Stomach smooth muscle (tissue), 2 donors: ENCODE data around the gene MORC4.

Experiments used
- H3K27ac ChIP-seq: one replicate; pipeline ENCODE4 v1.7.0; 2013; ENCODE audit warnings: mild to moderate bottlenecking, low read length, inconsistent platforms
- H3K27me3 ChIP-seq, 2 donors: one replicate each; pipeline ENCODE4 v1.7.0; 2013; ENCODE audit warnings: low read length in 2 of 2; ENCODE audit not compliant: insufficient read depth in 2 of 2, control insufficient read depth in 1 of 2
- H3K36me3 ChIP-seq, 2 donors: one replicate each; pipeline ENCODE4 v1.7.0; 2013; ENCODE audit warnings: low read length in 2 of 2; ENCODE audit not compliant: control insufficient read depth in 2 of 2, insufficient read depth in 2 of 2
- H3K4me1 ChIP-seq: one replicate; pipeline ENCODE4 v1.7.0; 2013; ENCODE audit warnings: low read length; ENCODE audit not compliant: control insufficient read depth, insufficient read depth
- H3K4me3 ChIP-seq, 2 donors: one replicate each; pipeline ENCODE4 v1.7.0; 2013; ENCODE audit warnings: low read length in 2 of 2
- H3K9ac ChIP-seq, 2 donors: one replicate each; pipeline ENCODE4 v1.7.0; 2013; ENCODE audit warnings: low read length in 2 of 2, mild to moderate bottlenecking in 1 of 2
- H3K9me3 ChIP-seq, 2 donors: one replicate each; pipeline ENCODE4 v1.7.0; 2013; ENCODE audit warnings: low read length in 2 of 2; ENCODE audit not compliant: control insufficient read depth in 2 of 2
- donor health status: healthy.
- donor health status: Pancreatic carcinoma.

The MORC4 gene

DNA sequence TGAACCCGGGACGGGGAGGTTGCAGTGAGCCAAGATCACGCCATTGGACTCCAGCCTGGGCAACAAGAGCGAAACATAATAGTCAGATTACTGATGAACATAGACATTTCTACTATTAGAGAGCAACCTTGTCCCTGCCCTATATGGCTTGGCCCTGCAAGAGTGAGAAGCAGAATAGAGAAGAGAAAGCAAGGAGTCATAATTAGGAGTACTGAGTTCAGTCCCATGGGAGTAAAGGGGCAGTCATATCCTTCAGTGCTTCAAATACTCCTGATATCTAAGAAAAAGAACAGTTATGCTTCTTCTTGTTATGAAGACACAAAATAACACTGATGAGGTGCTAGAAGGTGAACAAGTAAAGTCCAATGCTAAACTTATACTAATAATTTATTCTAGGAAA is 46.0 kb downstream of the MORC4 start:
- Histone ChIP-seq H3K36me3 (peaks cover 4 to 5% of the 10 kb centered on the region in 2 donors), H3K4me1 (no peaks in the 10 kb centered on the region), H3K27ac (no peak overlapping the region), H3K9me3 (no peaks in the 10 kb centered on the region), H3K27me3 (peaks cover 0 to 7% of the 10 kb centered on the region in 2 donors), H3K9ac (no peak overlapping the region), H3K4me3 (no peak overlapping the region)

DNA sequence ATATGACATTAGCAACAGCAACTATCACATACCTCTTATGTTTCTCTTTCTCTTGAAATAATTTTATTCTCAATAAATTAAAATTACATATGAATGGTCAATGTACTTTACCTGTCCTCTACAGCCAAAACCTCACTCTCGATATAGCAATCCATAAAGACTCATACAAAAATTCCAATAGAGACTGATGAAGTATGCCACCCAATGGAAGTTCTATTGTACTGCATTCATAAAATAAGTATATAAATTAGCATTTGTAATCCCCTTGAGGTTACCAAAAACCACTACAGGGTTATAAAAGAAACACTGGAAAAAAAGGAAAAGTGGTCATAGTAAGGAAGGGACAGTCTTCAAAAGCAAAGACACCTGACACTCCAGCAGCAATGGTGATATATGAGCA is 47.0 kb downstream of the MORC4 start:
- H3K9ac ChIP-seq = no peak overlapping the region
- H3K4me1 ChIP-seq = no peaks in the 10 kb centered on the region
- no peak overlapping the region for H3K4me3 ChIP-seq
- H3K9me3 ChIP-seq = no peaks in the 10 kb centered on the region
- peaks cover 0 to 7% of the 10 kb centered on the region in 2 donors for H3K27me3 ChIP-seq
- peaks cover 4 to 5% of the 10 kb centered on the region in 2 donors for H3K36me3 ChIP-seq
- no peak overlapping the region for H3K27ac ChIP-seq

DNA sequence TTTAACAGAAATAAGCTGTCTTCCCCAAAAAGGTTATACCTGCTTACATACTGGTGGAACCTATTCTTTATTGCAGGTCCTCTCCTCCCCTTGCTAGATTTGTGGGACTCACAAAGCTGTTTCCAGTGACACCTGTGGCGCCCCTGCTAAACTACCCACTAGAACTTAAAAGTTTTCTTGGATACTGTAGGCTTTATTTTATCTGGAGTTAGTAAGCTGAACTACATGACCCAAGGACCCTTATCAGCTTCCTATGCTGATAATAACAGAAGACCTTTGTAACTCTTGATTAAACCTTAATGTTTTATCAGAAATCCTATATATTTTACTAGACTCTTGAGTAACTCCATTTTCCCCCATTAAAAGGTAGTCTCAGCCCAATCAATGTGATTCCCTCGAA is 47.5 kb downstream of the MORC4 start:
- Histone ChIP-seq H3K27me3 (peaks cover 0 to 7% of the 10 kb centered on the region in 2 donors), H3K4me3 (no peak overlapping the region), H3K9ac (no peak overlapping the region), H3K9me3 (no peaks in the 10 kb centered on the region), H3K27ac (no peak overlapping the region), H3K36me3 (peaks cover under 1 to 4% of the 10 kb centered on the region in 2 donors), H3K4me1 (no peaks in the 10 kb centered on the region)

DNA sequence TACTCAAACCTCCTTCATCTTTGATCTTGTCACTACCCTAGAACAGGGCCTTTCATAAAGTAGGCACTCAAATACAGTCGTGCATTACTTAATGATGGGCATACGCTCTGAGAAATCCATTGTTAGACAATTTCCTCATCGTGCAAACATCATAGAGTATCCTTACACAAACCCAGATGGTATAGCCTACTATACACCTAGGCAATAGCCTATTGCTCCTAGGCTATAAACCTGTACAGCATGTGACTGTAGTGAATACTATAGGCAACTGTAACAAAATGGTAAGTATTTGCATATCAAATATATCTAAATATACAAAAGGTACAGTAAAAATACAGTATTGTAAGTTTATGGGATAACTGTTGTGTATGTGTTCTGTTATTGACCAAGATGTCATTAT is 47.9 kb downstream of the MORC4 start:
- Histone ChIP-seq H3K4me3 (no peak overlapping the region), H3K9ac (no peak overlapping the region), H3K4me1 (no peaks in the 10 kb centered on the region), H3K36me3 (peaks cover 0 to 4% of the 10 kb centered on the region in 2 donors), H3K27me3 (peaks cover 0 to 7% of the 10 kb centered on the region in 2 donors), H3K27ac (no peak overlapping the region), H3K9me3 (no peaks in the 10 kb centered on the region)

DNA sequence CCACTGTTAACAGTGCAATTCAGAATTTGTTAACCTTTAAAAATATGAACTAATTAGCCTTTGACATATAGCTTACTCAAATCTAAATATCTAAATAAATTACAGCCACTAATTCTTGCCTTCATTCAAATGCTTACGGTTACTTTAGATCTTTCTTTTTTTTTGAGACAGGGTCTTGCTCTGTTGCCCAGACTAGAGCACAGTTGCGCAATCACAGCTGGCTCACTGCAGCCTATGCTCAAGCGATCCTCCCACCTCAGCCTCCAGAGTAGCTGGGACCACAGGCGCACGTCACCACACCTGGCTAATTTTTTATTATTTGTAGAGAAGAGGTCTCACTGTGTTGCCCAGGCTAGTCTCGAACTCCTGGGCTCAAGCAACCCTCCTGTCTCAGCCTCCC is 48.8 kb downstream of the MORC4 start:
- no peak overlapping the region for H3K9ac ChIP-seq
- peaks cover 0 to 4% of the 10 kb centered on the region in 2 donors for H3K36me3 ChIP-seq
- no peaks in the 10 kb centered on the region for H3K4me1 ChIP-seq
- no peak overlapping the region for H3K4me3 ChIP-seq
- peaks cover 0 to 7% of the 10 kb centered on the region in 2 donors for H3K27me3 ChIP-seq
- no peak overlapping the region for H3K27ac ChIP-seq
- H3K9me3 ChIP-seq = no peaks in the 10 kb centered on the region

DNA sequence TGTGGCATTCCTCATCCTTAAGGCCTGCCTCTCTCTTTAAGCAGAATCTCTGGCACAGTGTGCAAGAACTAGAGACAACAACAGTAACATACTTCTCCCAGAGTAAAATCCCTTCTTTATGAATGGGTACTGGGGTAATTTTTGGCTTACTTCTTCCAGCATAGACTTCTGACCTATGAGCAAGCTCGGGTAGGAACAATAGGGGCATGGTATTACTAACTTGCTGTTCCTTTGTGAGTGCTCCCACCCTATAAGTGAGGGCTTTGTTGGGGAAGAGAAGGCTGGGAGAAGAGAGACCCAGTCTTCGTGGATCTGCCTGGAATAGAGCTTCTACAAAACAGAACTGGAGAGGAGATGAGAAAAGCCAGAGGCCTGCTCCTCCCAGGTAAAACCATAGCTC is 49.6 kb downstream of the MORC4 start:
- no peak overlapping the region for H3K9ac ChIP-seq
- no peaks in the 10 kb centered on the region for H3K9me3 ChIP-seq
- no peaks in the 10 kb centered on the region for H3K4me1 ChIP-seq
- H3K27me3 ChIP-seq = peaks cover 0 to 7% of the 10 kb centered on the region in 2 donors
- no peak overlapping the region for H3K4me3 ChIP-seq
- H3K36me3 ChIP-seq = peaks cover 0 to 4% of the 10 kb centered on the region in 2 donors
- H3K27ac ChIP-seq = no peak overlapping the region

DNA sequence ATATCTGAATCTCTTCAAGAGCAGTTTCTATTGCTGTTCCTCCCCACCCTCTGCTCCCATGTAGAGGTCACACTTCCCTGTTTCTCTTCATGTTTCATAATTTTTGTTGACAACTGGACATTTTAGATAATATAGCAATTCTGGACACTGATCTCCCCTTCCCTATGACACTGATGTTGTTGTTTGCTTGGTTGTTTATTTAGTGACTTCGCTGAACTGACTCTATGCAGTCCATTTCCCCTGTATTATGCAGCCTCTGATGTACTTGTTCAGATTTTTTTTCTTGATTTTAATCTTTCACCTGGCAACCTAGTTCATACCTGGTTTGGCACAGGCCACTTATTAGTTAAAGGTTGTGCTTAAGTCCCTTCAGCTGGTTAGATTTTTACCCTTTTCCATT is 50.6 kb downstream of the MORC4 start:
- H3K27ac ChIP-seq = no peak overlapping the region
- no peak overlapping the region for H3K4me3 ChIP-seq
- no peak overlapping the region for H3K9ac ChIP-seq
- H3K27me3 ChIP-seq = peaks cover 0 to 5% of the 10 kb centered on the region in 2 donors
- peaks cover 0 to 4% of the 10 kb centered on the region in 2 donors for H3K36me3 ChIP-seq
- H3K4me1 ChIP-seq = no peaks in the 10 kb centered on the region
- H3K9me3 ChIP-seq = no peaks in the 10 kb centered on the region

DNA sequence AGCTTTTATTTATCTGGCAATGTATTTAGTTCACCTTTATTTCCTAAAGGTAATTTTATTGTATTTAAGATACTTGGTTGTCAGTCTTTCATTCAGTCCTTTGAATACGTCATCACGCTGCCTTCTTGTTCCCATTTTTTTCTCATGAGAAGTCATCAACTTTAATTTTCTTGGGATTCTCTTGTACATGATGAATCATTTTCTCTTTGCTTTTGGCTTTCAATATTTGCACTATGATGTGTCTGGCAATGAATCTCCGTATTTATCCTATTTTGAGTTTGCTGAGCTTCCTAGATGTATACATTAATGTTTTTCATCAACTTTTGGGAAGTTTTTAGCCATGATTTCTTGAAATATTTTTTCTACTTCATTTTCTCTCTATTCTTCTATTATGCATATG is 51.4 kb downstream of the MORC4 start:
- Histone ChIP-seq H3K9ac (no peak overlapping the region), H3K36me3 (peaks cover 0 to 2% of the 10 kb centered on the region in 2 donors), H3K4me1 (no peaks in the 10 kb centered on the region), H3K4me3 (no peak overlapping the region), H3K27ac (no peak overlapping the region), H3K27me3 (peaks cover 0 to 5% of the 10 kb centered on the region in 2 donors), H3K9me3 (no peaks in the 10 kb centered on the region)

DNA sequence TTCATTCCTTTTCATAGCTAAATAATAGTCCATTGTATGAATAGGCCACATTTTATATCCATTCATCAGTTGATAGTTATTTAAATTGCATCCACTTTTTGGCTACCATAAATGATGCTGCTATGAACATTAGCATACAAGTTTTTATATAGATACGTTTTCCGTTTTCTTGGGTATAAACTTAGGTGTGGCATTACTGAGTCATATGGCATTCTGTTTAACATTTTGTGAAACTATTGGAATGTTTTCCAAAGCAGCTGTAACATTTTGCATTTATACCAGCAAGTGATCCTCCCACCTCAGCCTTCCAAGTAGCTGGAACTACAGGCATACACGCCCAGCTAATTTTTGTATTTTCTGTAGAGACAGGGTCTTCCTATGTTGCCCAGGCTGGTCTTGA is 53.5 kb downstream of the MORC4 start:
- Histone ChIP-seq H3K27ac (no peak overlapping the region), H3K4me3 (no peak overlapping the region), H3K9me3 (no peaks in the 10 kb centered on the region), H3K9ac (no peak overlapping the region), H3K27me3 (peaks cover 0 to 5% of the 10 kb centered on the region in 2 donors), H3K4me1 (no peaks in the 10 kb centered on the region), H3K36me3 (peaks cover 2 to 13% of the 10 kb centered on the region in 2 donors)

DNA sequence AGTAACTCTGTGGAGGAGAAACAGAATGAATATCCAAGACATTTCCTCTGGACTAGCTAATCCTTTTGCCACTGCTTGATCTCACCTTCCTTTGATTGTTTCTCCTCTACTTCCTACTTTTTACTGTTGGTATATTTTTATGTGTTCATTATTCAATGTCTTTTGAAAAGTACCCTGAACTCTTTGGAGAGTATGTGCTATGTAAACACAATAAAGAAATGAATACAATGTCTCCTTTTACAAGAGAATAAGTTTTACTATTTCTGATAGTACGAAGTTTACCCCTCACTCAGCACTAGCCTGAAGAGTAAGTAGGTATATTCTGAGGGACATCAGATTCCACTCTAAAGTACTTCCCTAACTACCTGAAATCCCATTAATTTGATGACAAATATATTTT is 59.9 kb downstream of the MORC4 start:
- peaks cover 3 to 20% of the 10 kb centered on the region in 2 donors for H3K36me3 ChIP-seq
- no peak overlapping the region for H3K9ac ChIP-seq
- no peak overlapping the region for H3K4me3 ChIP-seq
- no peak overlapping the region for H3K27ac ChIP-seq
- H3K27me3 ChIP-seq = peaks cover 0 to 11% of the 10 kb centered on the region in 2 donors
- H3K4me1 ChIP-seq = no peaks in the 10 kb centered on the region
- H3K9me3 ChIP-seq = no peaks in the 10 kb centered on the region

DNA sequence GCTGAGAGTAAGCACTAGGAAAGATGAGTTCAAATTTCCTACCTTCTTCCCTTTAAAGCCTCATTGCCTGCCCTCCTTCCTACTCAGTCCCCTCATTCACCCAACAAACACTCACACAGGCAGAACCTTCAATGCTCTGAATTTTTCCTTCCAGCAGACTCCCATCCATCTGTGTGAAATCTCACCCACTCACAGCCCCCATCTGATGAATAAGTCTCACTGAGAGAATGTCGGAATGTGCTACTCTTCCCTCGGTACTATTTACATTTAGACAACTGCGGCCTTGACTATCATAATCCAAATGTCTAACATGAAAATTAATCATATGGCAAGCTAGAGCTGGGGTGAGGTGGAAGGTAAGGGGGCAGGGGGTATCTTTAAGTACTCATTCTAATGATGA is 60.4 kb downstream of the MORC4 start:
- peaks cover 3 to 20% of the 10 kb centered on the region in 2 donors for H3K36me3 ChIP-seq
- peaks cover 0 to 11% of the 10 kb centered on the region in 2 donors for H3K27me3 ChIP-seq
- no peak overlapping the region for H3K4me3 ChIP-seq
- H3K4me1 ChIP-seq = no peaks in the 10 kb centered on the region
- H3K9ac ChIP-seq = no peak overlapping the region
- no peaks in the 10 kb centered on the region for H3K9me3 ChIP-seq
- no peak overlapping the region for H3K27ac ChIP-seq
